Endothelial cell (in vitro differentiated cells): ENCODE data around the gene PDLIM4. TPM values are rescaled to one million over a fixed set of nuclear protein-coding genes. Genes with fewer than 3 reads are reported as not detected.
A peak's percentile ranks its signal among the peaks of the same experiment; 100 is the strongest.

Source experiments
- DNase-seq: peaks from one replicate; pipeline ENCODE4 v3.0.0; 2021; ENCODE audit warnings: low spot score
- H3K27ac Mint-ChIP-seq: one replicate; pipeline ENCODE4 v1.8.0; 2021; ENCODE audit warnings: mixed read lengths, inconsistent platforms; ENCODE audit not compliant: unreplicated experiment
- H3K27me3 Mint-ChIP-seq: one replicate; pipeline ENCODE4 v1.8.0; 2021; ENCODE audit warnings: mild to moderate bottlenecking, moderate library complexity, mixed read lengths, inconsistent platforms; ENCODE audit not compliant: unreplicated experiment
- H3K36me3 Mint-ChIP-seq: one replicate; pipeline ENCODE4 v1.8.0; 2021; ENCODE audit warnings: mild to moderate bottlenecking, low read depth, mixed read lengths, inconsistent platforms; ENCODE audit not compliant: unreplicated experiment
- H3K4me1 Mint-ChIP-seq: one replicate; pipeline ENCODE4 v1.8.0; 2021; ENCODE audit warnings: mild to moderate bottlenecking, mixed read lengths, inconsistent platforms; ENCODE audit not compliant: unreplicated experiment
- H3K4me3 Mint-ChIP-seq: one replicate; pipeline ENCODE4 v1.8.0; 2021; ENCODE audit warnings: mild to moderate bottlenecking, mixed read lengths, inconsistent platforms; ENCODE audit not compliant: unreplicated experiment
- H3K9me3 Mint-ChIP-seq: one replicate; pipeline ENCODE4 v1.8.0; 2021; ENCODE audit warnings: mixed read lengths, inconsistent platforms; ENCODE audit not compliant: unreplicated experiment
- total RNA-seq: library from RNA; stranded (reverse); fragmentation: NEBNext Ultra II Directional; extraction: Animal tissue kit (Norgen Biotek cat#: 25700); gene quantifications from one replicate; pipeline ENCODE4 v1.2.1, GENCODE V29; 2021; ENCODE audit not compliant: unreplicated experiment
- TF ChIP-seq, protein P1 (sequence below): fragments of 200-600 bp; sonication (generic); IDR thresholded peaks from one replicate; pipeline ENCODE4 v1.5.0; 2021; ENCODE audit warnings: antibody characterized with exemption; ENCODE audit not compliant: unreplicated experiment

Gene PDLIM4
- total RNA-seq, 1 donor from 2014 or later: 8.5 TPM

DNA sequence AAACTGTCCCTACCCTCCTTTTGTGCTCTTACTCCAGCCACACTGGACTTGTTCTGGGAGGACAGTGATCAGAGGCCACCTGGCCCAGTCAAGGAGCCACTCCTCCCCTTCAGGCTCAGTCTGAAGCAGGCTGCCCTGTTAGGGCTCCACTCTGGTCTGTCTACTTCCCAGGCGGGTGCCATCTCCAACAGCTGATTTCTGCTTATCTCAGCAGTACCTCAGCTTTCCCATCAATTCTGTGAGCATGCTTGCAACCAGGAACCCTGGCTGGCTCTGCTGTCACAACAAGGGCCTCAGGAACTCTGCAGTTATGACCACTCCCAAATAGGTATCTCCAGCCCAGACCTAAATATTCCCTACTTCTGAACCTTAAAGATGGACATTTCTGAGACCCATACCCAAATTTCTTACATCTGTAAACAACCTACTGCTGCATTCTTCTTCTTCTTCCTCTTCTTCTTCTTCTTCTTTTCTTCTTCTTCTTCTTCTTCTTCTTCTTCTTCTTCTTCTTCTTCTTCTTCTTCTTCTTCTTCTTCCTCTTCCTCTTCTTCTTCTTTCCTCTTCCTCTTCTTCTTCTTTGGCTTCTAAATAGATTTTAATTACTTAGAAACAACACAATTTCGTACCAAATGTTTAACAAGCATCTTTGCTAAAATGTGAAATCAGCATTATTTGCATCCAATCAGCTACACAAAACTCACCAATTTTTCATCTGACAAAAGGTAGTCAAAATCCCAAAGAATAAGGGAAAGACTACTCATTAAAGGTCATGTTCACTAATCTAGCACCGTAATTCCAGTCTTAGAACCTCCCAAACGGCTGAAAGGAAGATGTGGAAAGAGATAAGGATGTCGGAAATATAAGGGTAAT lies 23.1 kb downstream of the PDLIM4 start:
- TF ChIP-seq, protein P1, sequence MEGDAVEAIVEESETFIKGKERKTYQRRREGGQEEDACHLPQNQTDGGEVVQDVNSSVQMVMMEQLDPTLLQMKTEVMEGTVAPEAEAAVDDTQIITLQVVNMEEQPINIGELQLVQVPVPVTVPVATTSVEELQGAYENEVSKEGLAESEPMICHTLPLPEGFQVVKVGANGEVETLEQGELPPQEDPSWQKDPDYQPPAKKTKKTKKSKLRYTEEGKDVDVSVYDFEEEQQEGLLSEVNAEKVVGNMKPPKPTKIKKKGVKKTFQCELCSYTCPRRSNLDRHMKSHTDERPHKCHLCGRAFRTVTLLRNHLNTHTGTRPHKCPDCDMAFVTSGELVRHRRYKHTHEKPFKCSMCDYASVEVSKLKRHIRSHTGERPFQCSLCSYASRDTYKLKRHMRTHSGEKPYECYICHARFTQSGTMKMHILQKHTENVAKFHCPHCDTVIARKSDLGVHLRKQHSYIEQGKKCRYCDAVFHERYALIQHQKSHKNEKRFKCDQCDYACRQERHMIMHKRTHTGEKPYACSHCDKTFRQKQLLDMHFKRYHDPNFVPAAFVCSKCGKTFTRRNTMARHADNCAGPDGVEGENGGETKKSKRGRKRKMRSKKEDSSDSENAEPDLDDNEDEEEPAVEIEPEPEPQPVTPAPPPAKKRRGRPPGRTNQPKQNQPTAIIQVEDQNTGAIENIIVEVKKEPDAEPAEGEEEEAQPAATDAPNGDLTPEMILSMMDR: no peak
- Mint-ChIP-seq H3K27me3 (no peaks in the 10 kb centered on the region), H3K4me3 (no peak overlapping the region), H3K9me3 (no peaks in the 10 kb centered on the region), H3K27ac (no peak overlapping the region), H3K36me3 (no peaks in the 10 kb centered on the region), H3K4me1 (no peaks in the 10 kb centered on the region)
- no peak for DNase-seq

DNA sequence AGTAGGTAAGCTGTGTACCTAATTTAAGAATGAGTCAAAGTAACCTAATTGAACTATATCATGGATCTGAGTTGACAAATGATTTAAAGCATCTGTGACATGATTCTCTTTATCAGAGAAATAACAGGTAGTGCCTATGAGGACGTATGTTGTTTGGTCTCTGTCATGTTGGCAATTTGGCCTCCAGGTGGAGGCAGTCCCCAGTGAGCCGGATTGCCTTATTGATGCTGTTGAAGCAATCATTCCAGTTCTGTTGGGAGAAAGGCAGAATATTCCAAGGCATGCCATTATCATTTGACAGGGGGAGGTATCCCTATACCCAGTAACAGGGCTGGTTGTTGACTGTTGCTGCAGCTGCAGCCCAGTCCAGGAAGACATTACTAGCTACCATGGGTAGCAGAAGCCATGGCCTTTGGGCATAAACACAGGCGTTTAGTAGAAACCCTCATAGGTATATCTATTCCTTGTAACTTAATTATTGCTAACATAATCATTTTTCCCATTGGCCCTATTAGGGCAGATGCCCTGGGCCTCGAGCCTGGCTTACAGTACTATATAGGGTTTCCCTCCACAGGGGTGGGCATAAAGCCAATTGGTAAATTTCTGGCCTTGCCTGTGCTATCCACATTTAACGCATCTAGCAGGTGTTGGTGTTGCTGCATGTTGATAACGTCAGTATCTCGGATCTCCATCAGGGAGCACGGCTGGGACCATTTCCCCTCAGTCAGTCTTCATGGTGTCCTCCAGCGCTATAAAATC lies 24.5 kb downstream of the PDLIM4 start:
- Mint-ChIP-seq H3K9me3 (no peaks in the 10 kb centered on the region), H3K36me3 (no peaks in the 10 kb centered on the region), H3K4me3 (no peak overlapping the region), H3K27ac (no peak overlapping the region), H3K4me1 (no peaks in the 10 kb centered on the region), H3K27me3 (no peaks in the 10 kb centered on the region)
- DNase-seq: no peak
- TF ChIP-seq, protein P1: no peak

DNA sequence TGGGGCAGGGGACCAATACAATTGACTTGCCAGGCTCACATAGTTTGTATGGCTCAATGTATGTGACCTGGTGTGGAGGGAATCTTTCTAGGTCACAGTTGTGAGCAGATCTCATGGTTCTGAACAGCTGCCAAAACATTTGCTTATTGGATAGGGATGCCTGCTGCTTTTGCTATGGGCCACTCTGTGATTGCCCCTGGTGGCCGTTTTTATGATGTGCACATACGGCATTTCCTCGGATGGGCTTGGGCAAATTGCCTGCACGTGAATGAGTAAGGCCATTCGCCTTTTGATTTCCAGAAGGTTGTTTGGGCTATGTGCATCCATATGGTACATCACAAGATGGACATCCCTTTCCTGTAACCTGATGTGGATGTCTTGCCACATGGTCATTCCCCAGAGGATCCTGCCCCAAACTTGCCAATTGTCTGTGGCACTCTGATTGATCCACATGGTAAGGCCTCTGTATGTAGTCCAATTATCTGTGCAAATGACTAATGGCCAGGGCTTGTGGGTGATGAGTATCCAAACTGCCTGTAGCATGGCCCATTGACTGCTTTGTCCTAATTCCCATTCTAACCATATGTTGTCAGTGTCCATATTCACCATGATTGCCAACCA lies 26.0 kb downstream of the PDLIM4 start:
- no peaks in the 10 kb centered on the region for H3K27me3 Mint-ChIP-seq
- TF ChIP-seq, protein P1: peak; percentile 58
- H3K36me3 Mint-ChIP-seq: no peaks in the 10 kb centered on the region
- no peak overlapping the region for H3K27ac Mint-ChIP-seq
- no peak overlapping the region for H3K4me3 Mint-ChIP-seq
- no peak for DNase-seq
- H3K9me3 Mint-ChIP-seq: no peaks in the 10 kb centered on the region
- H3K4me1 Mint-ChIP-seq: no peaks in the 10 kb centered on the region

DNA sequence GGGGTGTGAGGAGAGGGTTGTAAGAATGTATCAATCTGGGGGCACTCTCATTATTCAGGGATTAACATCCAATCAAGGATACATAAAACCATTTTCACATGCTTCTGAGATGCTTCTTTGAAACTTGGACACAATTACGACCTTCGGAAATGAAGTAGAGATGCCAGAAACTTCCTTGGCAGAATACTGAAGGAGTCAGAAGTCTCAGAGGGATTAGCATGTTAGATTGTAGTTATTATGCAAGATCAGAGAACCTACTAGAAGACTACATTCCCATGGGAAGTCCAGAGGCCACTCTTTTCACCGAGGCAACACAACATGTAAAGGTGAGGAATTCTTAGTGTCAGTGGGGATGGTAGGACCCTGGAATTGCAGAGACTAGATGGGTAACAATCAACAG lies 31.6 kb downstream of the PDLIM4 start:
- H3K4me1 Mint-ChIP-seq: peaks cover 2% of the 10 kb centered on the region
- H3K27ac Mint-ChIP-seq: no peak overlapping the region
- TF ChIP-seq, protein P1: no peak
- no peaks in the 10 kb centered on the region for H3K9me3 Mint-ChIP-seq
- no peaks in the 10 kb centered on the region for H3K27me3 Mint-ChIP-seq
- H3K4me3 Mint-ChIP-seq: no peak overlapping the region
- no peaks in the 10 kb centered on the region for H3K36me3 Mint-ChIP-seq
- no peak for DNase-seq
